ENCODE results near the gene PPIL3. TPM values are rescaled to one million over a fixed set of nuclear protein-coding genes. Genes with fewer than 3 reads are reported as not detected.

The PPIL3 gene
- total RNA-seq, 4 donors from 2014 or later = 10.5 to 26.4 (median 19.5) TPM

- no peak overlapping the region for H3K27ac ChIP-seq
- peaks cover 0 to 4% (median 0%) of the 10 kb centered on the region in 4 donors for H3K4me1 ChIP-seq
- peaks cover 0 to 86% (median 0%) of the 10 kb centered on the region in 3 donors for H3K36me3 ChIP-seq
- no peaks in the 10 kb centered on the region for H3K9me3 ChIP-seq
- no peaks in the 10 kb centered on the region for H3K27me3 ChIP-seq
- no peak for TF ChIP-seq POLR2A (IDR thresholded peaks at IDR 0.05)
- TF ChIP-seq, protein P1, sequence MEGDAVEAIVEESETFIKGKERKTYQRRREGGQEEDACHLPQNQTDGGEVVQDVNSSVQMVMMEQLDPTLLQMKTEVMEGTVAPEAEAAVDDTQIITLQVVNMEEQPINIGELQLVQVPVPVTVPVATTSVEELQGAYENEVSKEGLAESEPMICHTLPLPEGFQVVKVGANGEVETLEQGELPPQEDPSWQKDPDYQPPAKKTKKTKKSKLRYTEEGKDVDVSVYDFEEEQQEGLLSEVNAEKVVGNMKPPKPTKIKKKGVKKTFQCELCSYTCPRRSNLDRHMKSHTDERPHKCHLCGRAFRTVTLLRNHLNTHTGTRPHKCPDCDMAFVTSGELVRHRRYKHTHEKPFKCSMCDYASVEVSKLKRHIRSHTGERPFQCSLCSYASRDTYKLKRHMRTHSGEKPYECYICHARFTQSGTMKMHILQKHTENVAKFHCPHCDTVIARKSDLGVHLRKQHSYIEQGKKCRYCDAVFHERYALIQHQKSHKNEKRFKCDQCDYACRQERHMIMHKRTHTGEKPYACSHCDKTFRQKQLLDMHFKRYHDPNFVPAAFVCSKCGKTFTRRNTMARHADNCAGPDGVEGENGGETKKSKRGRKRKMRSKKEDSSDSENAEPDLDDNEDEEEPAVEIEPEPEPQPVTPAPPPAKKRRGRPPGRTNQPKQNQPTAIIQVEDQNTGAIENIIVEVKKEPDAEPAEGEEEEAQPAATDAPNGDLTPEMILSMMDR (IDR thresholded peaks at IDR 0.05) = no peak
- H3K4me3 ChIP-seq = no peak overlapping the region
- no peak for DNase-seq
Observed at GRCh38 chr2:200877443-200877842, 11.4 kb downstream of the PPIL3 start.

DNA sequence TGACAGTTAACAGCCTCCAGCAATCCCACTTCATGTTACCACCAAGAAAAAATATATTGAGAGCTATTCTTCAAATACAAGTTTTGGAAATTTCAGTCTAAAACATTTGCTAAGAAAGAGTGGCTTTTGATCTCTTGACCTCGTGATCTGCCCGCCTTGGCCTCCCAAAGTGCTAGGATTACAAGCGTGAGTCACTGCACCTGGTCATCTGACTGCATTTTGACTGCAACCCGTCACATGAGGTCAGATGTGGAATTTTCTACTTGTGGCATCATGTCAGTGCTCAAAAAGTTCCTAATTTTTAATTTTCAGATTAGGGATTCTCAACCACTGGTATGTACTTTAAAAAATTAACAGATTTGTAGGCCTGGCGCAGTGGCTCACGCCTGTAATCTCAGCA lies 15.3 kb downstream of the PPIL3 start:
- DNase-seq = no peak
- TF ChIP-seq POLR2A (IDR thresholded peaks at IDR 0.05) = no peak
- TF ChIP-seq, protein P1 (IDR thresholded peaks at IDR 0.05) = no peak
- Histone ChIP-seq H3K27me3 (no peaks in the 10 kb centered on the region), H3K27ac (no peak overlapping the region), H3K4me1 (peaks cover 0 to 4% (median 0%) of the 10 kb centered on the region in 4 donors), H3K9me3 (no peaks in the 10 kb centered on the region), H3K4me3 (no peak overlapping the region), H3K36me3 (peaks cover 0 to 70% (median 0%) of the 10 kb centered on the region in 3 donors)

DNA sequence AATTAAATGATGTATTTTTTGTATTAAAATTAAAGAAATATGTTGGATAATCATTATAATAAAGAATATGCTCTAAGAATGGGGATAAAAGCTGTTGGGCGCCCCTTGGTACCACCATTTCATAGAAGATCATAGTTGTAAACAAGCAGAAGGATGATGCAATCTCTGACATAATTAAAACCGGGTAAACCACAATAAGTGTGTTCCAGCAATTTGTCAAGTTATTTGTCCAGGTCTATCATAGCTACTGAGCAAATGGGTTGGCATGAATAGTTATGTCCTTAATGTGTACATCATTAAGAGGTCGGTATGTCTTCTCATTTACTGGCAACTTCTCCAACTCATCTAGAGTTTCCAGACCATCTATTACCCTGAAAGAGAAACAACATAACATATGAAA lies 17.7 kb downstream of the PPIL3 start:
- H3K4me1 ChIP-seq = no peaks in the 10 kb centered on the region
- no peak for TF ChIP-seq POLR2A (IDR thresholded peaks at IDR 0.05)
- TF ChIP-seq, protein P1 (IDR thresholded peaks at IDR 0.05) = no peak
- H3K27ac ChIP-seq = no peak overlapping the region
- peaks cover 0 to 54% (median 0%) of the 10 kb centered on the region in 3 donors for H3K36me3 ChIP-seq
- H3K9me3 ChIP-seq = no peaks in the 10 kb centered on the region
- no peaks in the 10 kb centered on the region for H3K27me3 ChIP-seq
- DNase-seq = no peak
- H3K4me3 ChIP-seq = no peak overlapping the region

DNA sequence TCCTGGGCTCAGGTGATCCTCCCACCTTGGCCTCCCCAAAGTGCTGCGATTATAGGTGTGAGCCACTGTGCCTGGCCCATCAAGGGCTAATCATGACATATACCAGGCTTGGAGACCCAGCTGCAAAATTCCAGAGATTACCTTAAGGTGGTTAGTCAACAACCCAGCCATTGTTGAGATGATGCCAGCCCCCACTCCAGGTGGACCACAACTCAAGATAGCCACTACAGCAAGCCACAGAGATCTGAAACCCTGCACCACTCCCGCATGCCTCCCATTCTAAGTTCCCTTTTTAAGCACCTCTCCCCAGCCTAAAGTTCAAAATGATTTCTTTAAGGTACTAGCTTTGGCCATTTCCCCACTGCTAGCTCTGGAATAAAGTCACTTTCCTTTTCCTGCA lies 19.9 kb downstream of the PPIL3 start:
- H3K9me3 ChIP-seq = no peaks in the 10 kb centered on the region
- H3K4me1 ChIP-seq = peaks cover 0 to 5% (median 2%) of the 10 kb centered on the region in 4 donors
- H3K27ac ChIP-seq = no peak overlapping the region
- DNase-seq = no peak
- no peaks in the 10 kb centered on the region for H3K27me3 ChIP-seq
- H3K36me3 ChIP-seq = peaks cover 0 to 34% (median 0%) of the 10 kb centered on the region in 3 donors
- no peak for TF ChIP-seq POLR2A (IDR thresholded peaks at IDR 0.05)
- TF ChIP-seq, protein P1 (IDR thresholded peaks at IDR 0.05) = no peak
- no peak overlapping the region for H3K4me3 ChIP-seq

GRCh38 chr2:200864176-200865034 lies 24.5 kb downstream of the PPIL3 start, which contains the start of gene CLK1:
Gene CLK1 (minus strand): TSS chr2:200864658. CDS start chr2:200861862, 2,796 bp downstream.
- Histone ChIP-seq H3K36me3 (peaks cover 0 to 20% (median 0%) of the 10 kb centered on the region in 3 donors), H3K4me1 (peaks cover 0 to 22% (median 10%) of the 10 kb centered on the region in 4 donors), H3K27me3 (no peaks in the 10 kb centered on the region), H3K27ac (peak within 1 kb of the TSS; percentile 95 to 100 (median 98)), H3K4me3 (peak within 1 kb of the TSS; percentile 78 to 95 (median 81)), H3K9me3 (no peaks in the 10 kb centered on the region)
- DNase-seq = peak; percentile 97 to 99 (median 98)
- TF ChIP-seq POLR2A (IDR thresholded peaks at IDR 0.05) = peak; percentile 99 to 100
- TF ChIP-seq, protein P1 (IDR thresholded peaks at IDR 0.05) = no peak
